Parathyroid adenoma (tissue), 2 donors: ENCODE data around the gene RFC1.
"Not testable (repeated sequence)": the region's sequence is repeated elsewhere in the genome, so short reads cannot be mapped to it uniquely, and the experiment has no call there.

Source experiments
- H2AFZ ChIP-seq: fragments of 300-600 bp; sonication (generic); one replicate; pipeline ENCODE4 v1.7.0; 2017; ENCODE audit warnings: antibody characterized with exemption, mild to moderate bottlenecking
- H3K27ac ChIP-seq: fragments of 300-600 bp; sonication (generic); one replicate; pipeline ENCODE4 v1.7.0; 2017
- H3K27me3 ChIP-seq: fragments of 300-600 bp; sonication (generic); one replicate; pipeline ENCODE4 v1.7.0; 2017; ENCODE audit warnings: low read length; ENCODE audit not compliant: control insufficient read depth, insufficient read depth
- H3K36me3 ChIP-seq: fragments of 300-600 bp; sonication (generic); one replicate; pipeline ENCODE4 v1.7.0; 2017; ENCODE audit warnings: low read length; ENCODE audit not compliant: control insufficient read depth, insufficient read depth
- H3K4me1 ChIP-seq: fragments of 300-600 bp; sonication (generic); one replicate; pipeline ENCODE4 v1.7.0; 2017; ENCODE audit warnings: control low read depth
- H3K4me2 ChIP-seq: fragments of 300-600 bp; sonication (generic); one replicate; pipeline ENCODE4 v1.7.0; 2017; ENCODE audit warnings: low read length
- H3K4me3 ChIP-seq: fragments of 300-600 bp; sonication (generic); one replicate; pipeline ENCODE4 v1.7.0; 2017; ENCODE audit warnings: low read depth, low read length
- H3K79me2 ChIP-seq: fragments of 300-600 bp; sonication (generic); one replicate; pipeline ENCODE4 v1.7.0; 2017; ENCODE audit warnings: control low read depth
- H3K9ac ChIP-seq: fragments of 300-600 bp; sonication (generic); one replicate; pipeline ENCODE4 v1.7.0; 2017; ENCODE audit warnings: mild to moderate bottlenecking
- H3K9me3 ChIP-seq: fragments of 300-600 bp; sonication (generic); one replicate; pipeline ENCODE4 v1.7.0; 2017; ENCODE audit warnings: low read length; ENCODE audit not compliant: control insufficient read depth
- CTCF ChIP-seq: fragments of 300-600 bp; sonication (generic); IDR thresholded peaks from one replicate; pipeline ENCODE4 v1.7.0; 2017; ENCODE audit warnings: antibody characterized with exemption, mild to moderate bottlenecking
- donor health status: primary hyperparathyroidism.

Gene RFC1

GRCh38 chr4:39407584-39407885, 41.4 kb upstream of the RFC1 start:
- no peaks in the 10 kb centered on the region for H3K36me3 ChIP-seq
- H3K4me3 ChIP-seq, result no peak overlapping the region
- no peak for TF ChIP-seq CTCF
- H3K4me2 ChIP-seq, result no peak overlapping the region
- no peak overlapping the region for H2AFZ ChIP-seq
- no peaks in the 10 kb centered on the region for H3K27me3 ChIP-seq
- no peak overlapping the region for H3K9ac ChIP-seq
- no peaks in the 10 kb centered on the region for H3K9me3 ChIP-seq
- no peaks in the 10 kb centered on the region for H3K4me1 ChIP-seq
- H3K27ac ChIP-seq, result no peak overlapping the region
- H3K79me2 ChIP-seq, result no peaks in the 10 kb centered on the region

- Histone ChIP-seq H2AFZ (no peak within 1 kb of the TSS), H3K27me3 (no peaks in the 10 kb centered on the region), H3K4me1 (no peaks in the 10 kb centered on the region), H3K36me3 (no peaks in the 10 kb centered on the region), H3K27ac (no peak within 1 kb of the TSS), H3K4me2 (no peak within 1 kb of the TSS), H3K4me3 (no peak within 1 kb of the TSS), H3K9ac (no peak within 1 kb of the TSS), H3K9me3 (no peaks in the 10 kb centered on the region), H3K79me2 (no peaks in the 10 kb centered on the region)
- no peak for TF ChIP-seq CTCF
These were observed 40.8 kb upstream of the RFC1 start, which contains the start of gene KLB for GRCh38 chr4:39406763-39407583. TSS of gene KLB (plus strand) at chr4:39406930. CDS start at chr4:39406950, 20 bp downstream.

GRCh38 chr4:39401640-39402039, 35.5 kb upstream of the RFC1 start:
- H3K4me2 ChIP-seq, H3K9ac ChIP-seq, H2AFZ ChIP-seq, H3K4me3 ChIP-seq, H3K4me1 ChIP-seq, H3K27me3 ChIP-seq, H3K9me3 ChIP-seq, H3K36me3 ChIP-seq, H3K27ac ChIP-seq, H3K79me2 ChIP-seq: not testable (repeated sequence)

GRCh38 chr4:39394706-39395105, 28.5 kb upstream of the RFC1 start:
- H3K4me3 ChIP-seq, result no peak overlapping the region
- H2AFZ ChIP-seq, result no peak overlapping the region
- no peaks in the 10 kb centered on the region for H3K79me2 ChIP-seq
- no peak overlapping the region for H3K27ac ChIP-seq
- H3K27me3 ChIP-seq, result no peaks in the 10 kb centered on the region
- no peak for TF ChIP-seq CTCF
- H3K36me3 ChIP-seq, result no peaks in the 10 kb centered on the region
- H3K4me2 ChIP-seq, result no peak overlapping the region
- H3K9me3 ChIP-seq, result no peaks in the 10 kb centered on the region
- H3K4me1 ChIP-seq, result no peaks in the 10 kb centered on the region
- H3K9ac ChIP-seq, result no peak overlapping the region

- Histone ChIP-seq H3K27me3 (no peaks in the 10 kb centered on the region), H3K79me2 (no peaks in the 10 kb centered on the region), H3K9ac (no peak overlapping the region), H3K4me1 (no peaks in the 10 kb centered on the region), H3K27ac (no peak overlapping the region), H2AFZ (no peak overlapping the region), H3K4me2 (no peak overlapping the region), H3K4me3 (no peak overlapping the region), H3K36me3 (no peaks in the 10 kb centered on the region), H3K9me3 (no peaks in the 10 kb centered on the region)
- TF ChIP-seq CTCF, result no peak
These were observed 24.4 kb upstream of the RFC1 start for GRCh38 chr4:39390603-39391002.
